Measurements from ENCODE around the gene DLL1.

GRCh38 chr6:170263410-170263809 is 27.5 kb downstream of the DLL1 start:
- TF ChIP-seq CTCF (IDR thresholded peaks at IDR 0.05) (no peak), POLR2A (IDR thresholded peaks at IDR 0.05) (no peak)
